ENCODE data around the gene CPM.

Gene CPM

DNA sequence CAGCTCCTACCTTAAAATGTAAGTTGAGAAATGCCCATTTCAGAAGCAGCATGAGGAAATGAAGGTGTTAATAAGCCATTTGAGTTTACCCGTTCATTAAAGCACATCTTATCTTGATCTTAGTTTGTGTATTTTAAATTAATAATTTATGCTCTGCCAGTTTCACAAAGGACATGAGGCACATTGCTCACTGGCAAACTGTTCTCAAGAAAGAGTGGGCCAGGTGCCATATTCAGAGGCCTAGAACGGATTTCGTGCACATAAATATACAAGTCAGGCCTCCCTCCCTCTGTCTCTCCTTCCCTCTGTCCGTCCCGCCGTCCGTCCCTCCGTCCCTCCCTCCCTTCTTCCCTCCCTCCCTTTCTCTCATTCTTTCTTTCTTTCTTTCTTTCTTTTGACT lies 29.5 kb downstream of the CPM start:
- no peak for DNase-seq

DNA sequence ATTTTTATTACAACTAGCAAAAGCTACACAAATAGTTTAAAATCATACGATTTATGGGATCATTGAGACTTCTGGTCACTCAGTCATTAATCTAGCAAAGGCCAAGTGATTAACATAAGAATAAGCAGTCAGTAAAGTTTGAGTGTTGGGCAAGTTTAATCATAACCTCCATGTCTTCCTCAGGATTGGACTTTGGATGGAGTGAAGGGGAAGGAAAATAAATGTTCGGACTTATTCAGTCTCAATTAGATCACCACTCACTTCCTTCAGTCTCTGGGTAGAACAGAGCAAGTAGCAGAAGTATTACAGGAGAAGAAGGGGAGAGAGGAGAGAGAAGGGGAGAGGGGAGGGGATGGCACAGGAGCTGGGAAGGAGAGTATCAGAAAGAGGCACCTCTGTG lies 31.4 kb downstream of the CPM start:
- no peak for DNase-seq

DNA sequence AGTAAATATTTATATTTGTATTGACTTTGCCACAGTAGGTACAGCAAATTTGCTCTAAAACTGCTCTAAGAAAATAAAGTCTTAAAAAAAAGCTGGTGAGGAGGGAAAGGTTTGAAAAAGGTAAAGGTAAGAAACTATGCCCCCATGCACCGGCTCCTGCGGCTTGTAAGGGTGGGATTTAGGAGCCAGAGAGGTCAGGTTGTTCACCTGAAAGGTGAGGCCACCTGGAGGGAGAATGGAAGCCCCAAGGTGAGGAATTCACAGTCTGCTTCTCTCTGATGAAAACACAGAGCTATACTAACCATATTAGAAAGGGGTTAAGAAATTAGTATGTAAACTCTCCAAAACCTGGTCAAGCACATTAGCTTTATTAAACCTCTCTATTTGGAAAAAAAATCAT lies 31.8 kb downstream of the CPM start:
- DNase-seq = no peak

DNA sequence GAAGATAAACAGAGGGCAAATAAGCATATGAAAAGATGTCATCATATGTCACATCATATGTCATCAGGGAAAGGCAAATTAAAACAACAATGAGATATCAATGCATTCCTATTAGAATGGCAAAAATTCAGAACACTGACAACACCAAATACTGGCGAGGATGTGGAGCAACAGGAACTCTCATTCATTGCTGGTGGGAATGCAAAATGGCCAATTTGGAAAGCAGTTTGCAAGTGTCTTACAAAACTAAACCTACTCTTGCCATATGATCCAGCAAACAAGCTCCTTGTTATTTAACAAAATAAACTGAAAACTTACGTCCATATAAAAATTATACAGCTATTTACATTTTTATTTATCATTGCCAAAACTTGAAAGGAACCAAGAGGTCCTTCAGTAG lies 32.7 kb downstream of the CPM start:
- DNase-seq = no peak

DNA sequence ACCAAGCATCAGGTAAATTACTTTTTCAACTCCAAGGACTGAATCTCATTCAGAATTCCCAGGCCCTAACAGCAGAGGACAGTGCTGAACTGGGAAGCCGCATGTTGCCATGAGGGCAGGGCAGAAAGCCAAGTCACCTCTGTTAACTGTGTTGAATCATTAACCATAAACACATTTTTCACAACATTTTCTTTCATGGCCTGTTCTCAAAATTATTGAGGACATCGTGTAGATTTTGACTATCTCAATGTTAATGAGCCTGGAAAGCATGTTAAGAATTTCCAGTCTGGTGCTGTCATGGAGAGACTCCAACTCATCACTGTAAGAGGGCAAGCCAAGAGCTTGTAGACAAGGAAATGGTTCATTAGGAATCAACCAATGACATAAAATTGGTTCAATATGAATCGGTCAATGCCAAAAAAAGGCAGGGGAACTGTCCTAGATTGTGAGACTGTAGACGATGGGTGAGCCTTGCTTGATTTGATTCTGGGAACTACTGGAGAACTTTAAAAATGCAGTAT lies 33.7 kb downstream of the CPM start:
- DNase-seq = no peak

DNA sequence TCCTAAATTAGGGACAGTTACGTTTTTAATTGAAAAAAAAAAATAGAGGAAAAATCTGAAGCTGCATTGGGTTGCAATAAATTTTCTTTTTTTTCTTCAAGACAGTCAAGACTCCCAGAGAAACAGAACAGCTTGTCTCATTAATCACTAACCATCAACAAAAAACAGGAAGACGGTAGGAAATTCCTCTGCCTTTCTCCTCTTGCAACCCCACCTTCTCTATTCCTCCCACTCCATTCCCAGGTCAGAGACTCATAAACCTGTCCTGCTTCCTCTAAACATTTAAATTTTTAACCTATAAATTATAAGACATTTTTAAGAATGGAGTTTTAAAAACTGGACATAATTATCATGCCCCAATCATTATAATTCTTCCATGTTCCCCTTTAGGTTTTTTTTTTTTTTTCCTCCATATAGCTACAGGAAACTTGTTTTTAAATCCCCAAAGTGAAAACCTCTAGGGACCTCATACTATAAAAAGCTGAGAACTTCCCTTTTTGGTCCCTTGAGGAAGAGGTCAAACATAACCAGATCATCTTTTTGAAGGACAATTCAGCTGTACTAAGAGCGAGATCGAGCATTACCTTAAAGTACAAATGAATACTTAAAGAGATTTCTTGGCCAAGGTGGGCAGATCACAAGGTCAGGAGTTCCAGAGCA lies 36.0 kb downstream of the CPM start:
- DNase-seq = no peak

DNA sequence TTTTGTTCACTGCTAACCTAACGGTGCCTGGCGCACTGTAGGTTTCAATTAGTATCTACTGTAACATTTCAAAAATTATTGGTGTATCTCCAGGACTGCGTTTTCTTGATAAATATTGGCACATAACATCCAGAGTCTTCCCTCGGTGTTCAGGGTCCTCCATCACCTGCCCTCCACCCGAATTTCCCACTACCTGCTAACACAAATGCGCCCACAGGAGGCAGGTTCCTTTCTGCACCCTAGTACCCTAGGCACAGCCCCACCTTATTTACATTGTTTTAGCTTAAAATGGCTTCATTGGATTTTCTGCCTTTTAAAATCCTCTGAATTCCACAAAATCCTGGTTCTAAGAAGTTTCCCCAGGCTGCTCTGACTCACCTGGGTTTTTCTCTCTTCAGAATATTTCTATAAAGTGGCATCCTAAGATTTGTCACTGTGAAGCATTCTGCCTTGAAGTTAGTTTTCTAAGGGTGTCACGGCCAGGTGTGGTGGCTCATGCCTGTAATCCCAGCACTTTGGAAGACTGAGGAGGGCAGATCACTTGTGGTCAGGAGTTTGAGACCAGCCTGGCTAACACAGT lies 38.6 kb downstream of the CPM start:
- no peak for DNase-seq

DNA sequence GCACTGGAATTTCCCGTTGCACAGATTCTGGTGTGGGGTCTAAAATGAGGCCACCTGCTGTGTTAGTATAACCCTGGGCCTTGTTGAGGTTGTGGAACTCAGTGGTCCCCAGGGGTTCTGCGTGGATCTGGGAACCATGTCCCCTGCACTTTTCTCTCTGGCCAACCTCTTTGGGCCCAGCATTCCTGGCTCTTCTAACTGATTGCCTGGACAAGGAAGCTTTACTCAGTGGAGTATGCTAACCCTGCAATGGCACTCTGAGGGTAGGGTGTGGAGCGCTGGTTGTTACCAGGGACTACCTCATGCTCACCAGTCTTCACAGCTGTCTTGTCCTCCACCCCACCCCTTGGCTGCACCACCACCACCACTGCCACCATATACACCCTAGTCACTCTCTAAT lies 39.2 kb downstream of the CPM start:
- DNase-seq = no peak

DNA sequence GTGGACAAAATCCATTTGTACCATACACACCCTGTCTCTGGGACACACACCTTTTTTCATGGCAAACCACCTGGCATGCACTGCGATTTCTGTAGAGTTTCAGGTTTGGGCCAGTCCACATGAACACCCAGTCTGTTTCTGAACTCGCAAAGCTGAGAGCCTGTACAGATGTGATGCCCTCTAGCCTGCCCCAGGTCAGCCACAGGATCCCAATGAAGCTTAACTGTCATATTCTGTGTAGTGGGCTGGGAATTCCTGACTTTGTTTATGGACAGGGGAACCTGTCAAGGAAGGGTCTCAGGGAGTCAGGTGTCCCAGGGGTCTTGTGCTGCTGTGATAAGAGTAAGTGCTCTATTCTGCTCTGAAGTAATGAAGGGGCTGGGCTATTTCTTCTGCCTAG lies 39.8 kb downstream of the CPM start:
- no peak for DNase-seq

DNA sequence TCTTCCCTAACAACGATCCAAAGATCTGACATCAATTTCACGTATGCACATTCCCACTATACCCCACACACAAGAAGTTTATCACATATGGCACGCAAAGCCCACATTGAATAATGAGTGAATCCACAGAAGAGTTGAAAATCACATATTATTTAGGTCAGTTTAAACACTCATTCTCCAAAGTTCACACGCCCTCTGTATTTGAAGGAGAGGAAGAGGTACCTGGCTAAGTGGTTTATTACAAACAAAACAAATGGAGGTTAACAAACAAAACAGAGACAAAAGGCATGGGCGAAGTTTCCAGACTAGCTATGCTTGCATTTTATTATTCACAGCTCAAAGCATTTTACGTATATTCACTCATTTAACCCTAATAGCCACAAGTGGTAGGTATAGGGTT lies 41.8 kb downstream of the CPM start:
- no peak for DNase-seq

DNA sequence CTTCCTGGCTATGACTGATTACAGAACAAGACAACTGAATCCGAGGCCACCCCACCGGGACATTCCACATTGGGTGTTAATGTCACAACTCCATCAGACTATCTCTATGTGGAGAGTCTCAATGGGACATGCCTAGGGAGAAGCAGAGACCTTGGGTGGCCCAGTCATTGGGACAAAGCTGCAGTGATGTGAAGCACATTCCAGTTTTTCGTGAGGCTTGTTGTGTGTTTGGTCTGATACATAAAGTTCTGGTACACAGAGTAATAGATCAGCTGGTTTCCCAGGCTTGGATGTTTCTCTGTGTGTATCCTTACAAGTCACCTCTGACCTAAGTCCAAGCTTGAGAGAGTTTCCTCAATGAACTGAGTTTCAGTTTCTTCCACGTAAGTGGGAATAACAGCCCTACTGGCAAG lies 42.3 kb downstream of the CPM start:
- DNase-seq = no peak

DNA sequence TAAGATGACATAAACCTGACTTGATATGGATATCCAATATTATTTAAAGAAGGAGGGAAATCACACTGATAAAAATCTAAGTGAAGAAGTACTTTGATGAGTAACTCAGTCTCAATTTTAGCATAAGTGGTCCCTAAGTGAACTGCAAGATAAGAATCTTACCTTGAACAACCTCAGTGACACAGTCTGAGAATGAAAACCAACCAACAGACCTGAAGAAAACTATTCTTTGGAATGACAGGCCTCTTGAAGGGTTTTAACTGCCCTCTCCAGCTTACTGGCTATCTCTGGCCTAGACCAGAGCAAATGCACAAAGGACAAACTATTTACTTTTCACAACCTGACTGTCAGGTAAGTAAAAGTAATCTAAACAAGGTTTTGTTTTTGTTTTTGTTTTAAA lies 44.7 kb downstream of the CPM start:
- DNase-seq = no peak

DNA sequence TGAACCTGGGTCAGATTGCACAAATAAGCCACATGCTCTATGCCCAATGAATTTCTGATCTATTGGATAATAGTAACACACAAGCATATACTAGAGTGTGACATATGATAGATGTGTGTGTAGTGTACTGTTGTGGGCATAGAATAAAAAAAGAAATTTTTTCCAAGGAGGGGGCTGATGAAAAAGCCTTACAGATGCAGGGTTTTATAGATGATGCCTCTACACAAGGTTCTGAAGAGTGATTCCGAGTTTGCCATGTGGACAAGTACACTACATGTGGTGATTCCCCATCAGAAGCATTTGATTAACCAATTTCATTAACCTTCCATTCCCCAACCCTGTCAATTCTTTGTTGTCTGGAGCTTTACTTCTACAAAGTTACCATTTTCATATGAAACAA lies 45.3 kb downstream of the CPM start:
- no peak for DNase-seq

DNA sequence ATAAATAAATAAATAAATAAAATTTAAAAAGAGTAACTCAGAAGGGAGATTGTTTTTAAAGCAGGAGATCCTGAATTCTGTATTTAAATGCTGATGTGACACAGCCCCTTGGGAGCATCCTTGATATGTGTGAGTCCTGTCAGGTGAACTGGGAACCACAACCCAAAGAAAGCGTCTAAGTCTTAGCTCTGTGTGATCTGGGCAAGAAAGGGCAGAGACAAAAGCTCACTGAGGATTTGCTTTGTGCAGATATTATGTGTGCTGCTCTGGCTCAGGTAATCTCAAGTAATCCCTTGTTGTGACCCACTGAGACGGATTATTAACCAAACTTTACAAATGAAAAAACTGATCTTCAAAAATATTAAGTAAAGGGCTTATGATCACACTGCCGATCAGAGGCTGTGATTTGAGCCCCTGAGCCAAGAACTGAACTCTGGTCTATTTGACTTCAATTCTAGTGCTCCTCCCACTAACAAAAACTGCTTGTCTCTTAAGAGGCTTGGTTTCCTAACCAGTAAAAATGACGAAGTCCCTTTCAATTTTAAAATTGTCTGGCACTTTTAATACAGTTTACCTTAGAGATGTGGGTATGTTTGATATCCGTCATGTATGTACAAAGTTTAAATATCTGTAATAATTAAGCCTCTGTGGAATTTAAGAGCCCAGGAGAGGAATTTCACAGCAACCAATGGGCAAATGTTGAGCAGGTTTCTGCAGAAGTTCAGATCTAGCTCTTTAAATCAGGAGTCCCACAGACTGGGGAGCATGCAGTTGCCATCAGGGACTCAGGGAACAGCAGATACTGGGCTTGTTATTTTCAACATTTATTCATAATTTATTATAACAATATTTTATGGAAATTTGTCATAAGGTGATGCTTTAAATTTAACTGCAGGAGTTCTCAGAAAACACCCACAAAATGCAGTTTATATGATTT lies 46.1 kb downstream of the CPM start:
- no peak for DNase-seq

DNA sequence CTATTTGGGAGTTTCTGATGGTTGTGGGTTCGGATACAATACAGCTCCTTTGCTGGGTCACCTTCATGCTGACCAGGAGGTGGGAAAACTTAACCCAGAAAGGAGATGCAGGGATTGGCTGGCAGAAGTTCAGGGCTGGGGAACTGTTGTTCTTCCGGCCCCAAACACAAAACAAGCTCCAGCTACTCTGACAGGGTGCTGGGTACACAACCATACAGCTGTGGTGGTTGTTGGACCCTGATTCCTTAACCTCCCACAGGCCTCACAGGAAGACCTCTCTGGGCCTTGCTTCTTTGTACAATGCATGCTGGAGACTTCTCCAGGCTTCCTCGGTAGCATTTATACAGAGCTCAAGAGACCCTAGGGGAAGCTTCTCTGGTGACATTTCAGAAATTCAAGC lies 47.6 kb downstream of the CPM start:
- no peak for DNase-seq

DNA sequence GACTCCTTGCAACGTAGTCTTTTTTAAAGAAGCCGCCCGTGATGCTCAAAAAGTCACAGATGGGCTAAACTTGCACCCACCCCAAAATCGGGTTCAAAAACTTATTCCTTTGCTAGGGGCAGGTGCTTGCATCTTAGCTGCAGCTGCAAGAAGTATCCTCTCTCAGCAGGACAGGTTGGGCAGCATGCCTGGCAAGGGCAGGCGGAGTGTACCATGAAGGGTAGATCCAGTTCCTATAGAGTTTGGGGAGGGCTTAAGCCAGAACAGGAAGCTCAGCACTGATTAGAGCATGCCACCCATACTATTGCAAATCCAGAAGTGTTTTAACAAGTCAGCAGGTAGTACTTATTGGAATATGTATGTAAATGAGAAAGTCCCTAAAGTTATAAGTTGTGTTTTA lies 48.7 kb downstream of the CPM start:
- no peak for DNase-seq

DNA sequence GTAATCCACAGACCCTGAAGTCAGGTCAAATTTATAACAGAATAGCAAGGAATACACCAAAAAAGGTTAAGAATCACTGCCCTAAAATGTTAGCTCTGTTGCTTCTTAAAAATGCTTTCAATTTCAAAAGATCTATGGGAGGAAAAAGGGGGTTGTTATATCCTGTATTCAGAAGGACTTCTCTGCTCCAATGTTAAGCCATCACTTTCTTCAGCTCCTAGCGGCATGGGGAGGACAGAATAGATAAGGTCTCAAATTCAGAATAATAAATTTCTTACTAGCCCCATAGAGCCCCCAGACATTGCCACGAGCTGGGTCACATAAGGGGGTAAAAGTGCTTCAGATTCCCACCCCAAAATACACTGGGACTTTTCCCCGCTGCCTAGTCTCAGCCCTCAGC lies 49.8 kb downstream of the CPM start:
- DNase-seq = no peak

DNA sequence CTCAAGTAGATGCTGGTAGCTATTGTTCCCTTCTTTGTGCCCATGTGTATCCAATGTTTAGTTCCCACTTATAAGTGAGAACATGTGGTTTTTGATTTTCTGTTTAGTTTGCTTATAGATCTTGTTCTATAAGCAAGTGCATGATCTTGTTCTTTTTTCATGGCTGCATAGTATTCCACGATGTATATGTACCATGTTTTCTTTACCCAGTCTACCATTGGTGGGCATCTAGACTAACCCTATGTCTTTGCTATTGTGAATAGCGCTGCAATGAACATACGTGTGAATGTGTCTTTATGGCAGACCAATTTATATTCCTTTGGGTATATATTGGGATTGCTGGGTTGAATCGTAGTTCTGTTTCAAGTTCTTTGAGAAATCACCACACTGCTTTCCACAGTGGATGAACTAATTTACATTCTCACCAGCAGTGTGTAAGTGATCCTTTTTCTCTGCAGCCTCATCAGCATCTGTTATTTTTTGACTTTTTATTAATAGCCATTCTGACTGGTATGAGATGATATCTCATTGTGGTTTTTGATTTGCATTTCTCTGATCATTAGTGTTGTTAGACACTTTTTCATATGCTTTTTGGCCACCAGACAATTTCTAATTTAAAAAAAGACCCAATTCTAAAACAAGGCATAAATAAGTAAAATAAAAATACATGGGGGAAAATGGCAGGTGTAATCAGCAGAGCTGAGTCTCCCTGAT lies 50.6 kb downstream of the CPM start:
- no peak for DNase-seq

DNA sequence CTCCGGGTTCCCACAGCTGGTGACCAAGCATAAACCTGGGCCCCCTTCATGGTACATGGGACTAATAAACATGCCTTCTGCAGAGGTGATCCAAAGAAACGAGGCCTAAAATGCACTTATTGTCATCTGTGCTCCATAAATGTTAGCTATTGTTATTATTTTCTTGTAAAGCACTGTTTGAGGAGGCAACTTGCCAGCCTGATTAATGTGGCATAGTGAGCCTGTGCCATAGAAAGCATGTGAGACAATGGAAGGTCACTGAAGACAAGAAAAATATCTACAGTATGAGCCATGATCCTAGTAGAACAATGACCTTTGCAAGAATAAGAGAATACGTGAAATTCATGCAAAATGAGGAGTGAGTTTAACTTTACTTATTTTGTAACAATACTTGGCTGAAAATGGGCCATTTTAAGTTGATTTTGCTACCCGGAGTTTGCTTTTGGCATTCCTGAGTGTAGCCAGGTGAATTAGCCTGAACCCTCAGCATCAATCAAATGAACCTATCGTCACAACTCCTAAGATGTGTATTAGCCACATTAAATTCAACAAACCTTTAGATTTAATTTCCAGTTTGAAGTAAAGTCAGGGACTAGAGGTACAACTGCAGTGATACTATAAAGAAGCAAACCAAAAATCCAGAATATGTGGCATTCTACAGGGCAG lies 52.2 kb downstream of the CPM start:
- no peak for DNase-seq

DNA sequence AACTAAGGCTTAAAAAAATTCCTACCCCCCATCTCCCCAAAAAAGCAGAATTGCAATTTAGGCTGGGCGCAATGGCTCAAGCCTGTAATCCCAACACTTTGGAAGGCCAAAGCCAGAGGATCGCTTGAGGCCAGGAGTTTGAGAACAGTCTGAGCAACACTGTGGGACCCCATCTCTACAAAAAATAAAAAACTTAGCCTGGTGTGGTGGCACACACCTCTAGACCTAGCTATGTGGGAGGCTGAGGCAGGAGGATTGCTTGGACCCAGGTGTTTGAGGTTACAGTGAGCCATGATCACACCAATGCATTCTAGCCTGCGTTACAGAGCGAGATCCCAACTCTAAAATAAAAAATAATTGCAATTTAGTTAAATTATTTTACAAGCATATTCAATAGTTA lies 54.1 kb downstream of the CPM start:
- no peak for DNase-seq

DNA sequence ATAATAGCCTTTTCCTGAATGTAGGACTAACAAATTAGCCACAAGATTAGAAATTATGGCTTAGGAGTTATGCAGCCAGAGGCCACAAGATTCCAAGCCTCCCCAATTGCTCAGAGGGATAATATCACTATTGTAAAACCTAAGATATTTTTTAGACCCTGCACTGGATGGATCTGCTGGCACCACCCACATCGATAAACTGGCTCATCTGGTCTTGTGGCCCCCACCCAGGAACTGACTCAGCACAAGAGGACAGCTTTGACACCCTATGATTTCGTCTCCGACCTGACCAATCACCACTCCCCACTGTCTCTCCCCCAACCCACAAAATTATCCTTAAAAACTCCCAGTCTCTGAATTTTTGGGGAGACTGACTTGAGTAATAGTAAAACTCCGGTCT lies 54.7 kb downstream of the CPM start:
- no peak for DNase-seq

DNA sequence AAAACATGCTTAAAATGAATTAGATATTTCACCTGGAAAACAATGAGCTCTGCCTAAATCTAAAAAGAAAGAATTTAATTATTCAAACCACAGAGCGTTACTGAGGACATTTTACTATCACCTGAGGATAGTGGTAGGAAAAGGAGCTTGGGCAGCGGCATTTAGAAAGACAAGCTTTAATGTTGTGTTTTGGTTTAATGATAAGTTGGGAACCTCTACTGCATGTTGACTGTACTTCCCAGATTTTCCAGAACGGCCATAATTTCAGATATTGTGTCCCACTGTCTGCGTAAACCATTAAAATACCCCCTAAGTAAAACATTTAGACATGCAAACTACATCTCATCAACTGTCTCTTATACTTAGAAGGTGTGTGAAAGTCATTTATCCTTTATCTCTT lies 55.4 kb downstream of the CPM start:
- DNase-seq = no peak
